Stimulated activated CD4-positive, alpha-beta T cell treated with anti-CD3 and anti-CD28 coated beads, TNF-alpha, amount 100 ng/mL, for 1 hour (primary cell): ENCODE measurements around the gene KRTAP10-10.
"Not testable (repeated sequence)": the region's sequence is repeated elsewhere in the genome, so short reads cannot be mapped to it uniquely, and the experiment has no call there.

Experiments
- DNase-seq, 3 donors: peaks; one replicate each; pipeline ENCODE4 v3.0.0-alpha.2; 2020; ENCODE audit warnings: low read depth in 3 of 3, low spot score in 1 of 3

KRTAP10-10 gene, protein sequence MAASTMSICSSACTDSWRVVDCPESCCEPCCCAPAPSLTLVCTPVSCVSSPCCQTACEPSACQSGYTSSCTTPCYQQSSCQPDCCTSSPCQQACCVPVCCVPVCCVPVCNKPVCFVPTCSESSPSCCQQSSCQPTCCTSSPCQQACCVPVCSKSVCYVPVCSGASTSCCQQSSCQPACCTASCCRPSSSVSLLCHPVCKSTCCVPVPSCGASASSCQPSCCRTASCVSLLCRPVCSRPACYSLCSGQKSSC

DNA sequence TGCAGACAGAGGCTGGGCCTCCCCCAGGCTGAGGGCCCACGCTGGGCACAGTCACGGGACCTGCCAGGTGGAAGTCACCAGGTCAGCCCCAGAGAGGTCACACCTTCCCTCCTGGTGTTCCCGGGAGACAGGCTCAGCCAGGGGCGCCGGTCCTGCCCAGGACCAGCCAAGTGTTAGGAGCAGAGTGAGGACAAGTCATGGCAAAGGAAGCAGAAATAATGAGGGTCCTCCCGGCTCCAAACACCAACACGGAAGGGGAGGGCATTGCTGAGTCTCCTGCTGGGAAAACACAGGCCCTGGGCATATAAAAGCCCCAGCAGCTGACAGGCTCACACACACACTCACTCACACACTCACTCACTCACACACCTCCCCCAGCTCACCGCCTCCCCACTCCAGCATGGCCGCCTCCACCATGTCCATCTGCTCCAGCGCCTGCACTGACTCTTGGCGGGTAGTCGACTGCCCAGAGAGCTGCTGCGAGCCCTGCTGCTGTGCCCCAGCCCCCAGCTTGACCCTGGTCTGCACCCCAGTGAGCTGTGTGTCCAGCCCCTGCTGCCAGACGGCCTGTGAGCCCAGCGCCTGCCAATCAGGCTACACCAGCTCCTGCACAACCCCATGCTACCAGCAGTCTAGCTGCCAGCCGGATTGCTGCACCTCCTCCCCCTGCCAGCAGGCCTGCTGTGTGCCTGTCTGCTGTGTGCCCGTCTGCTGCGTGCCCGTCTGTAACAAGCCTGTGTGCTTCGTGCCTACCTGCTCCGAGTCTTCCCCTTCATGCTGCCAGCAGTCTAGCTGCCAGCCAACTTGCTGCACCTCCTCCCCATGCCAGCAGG is at the start of gene KRTAP10-10:
KRTAP10-10 (plus strand) TSS at position 339 of the 833 bp plus-strand sequence; CDS start at position 401, 62 bp downstream.
- DNase-seq: no peak

DNA sequence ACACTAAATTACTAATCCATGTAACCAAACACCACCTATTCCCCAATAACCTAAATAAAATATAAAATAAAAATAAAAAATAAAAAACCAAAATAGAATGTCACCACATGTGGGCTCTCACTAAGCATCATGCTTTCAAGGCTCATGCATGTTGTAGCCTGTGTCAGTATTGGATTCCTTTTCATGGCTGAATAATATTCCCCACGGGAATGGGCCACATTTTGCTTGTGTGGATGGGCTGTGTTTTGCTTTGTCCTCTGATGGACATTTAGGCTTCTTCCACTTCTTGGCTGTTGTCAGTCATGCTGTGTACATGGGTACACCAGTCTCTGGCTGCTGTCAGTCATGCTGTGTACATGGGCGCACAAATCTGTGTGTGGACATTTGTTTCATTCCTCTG is 48.1 kb upstream of the KRTAP10-10 start:
- DNase-seq: no peak

GRCh38 chr21:44589586-44590305 is 47.4 kb upstream of the KRTAP10-10 start:
- DNase-seq: no peak

DNA sequence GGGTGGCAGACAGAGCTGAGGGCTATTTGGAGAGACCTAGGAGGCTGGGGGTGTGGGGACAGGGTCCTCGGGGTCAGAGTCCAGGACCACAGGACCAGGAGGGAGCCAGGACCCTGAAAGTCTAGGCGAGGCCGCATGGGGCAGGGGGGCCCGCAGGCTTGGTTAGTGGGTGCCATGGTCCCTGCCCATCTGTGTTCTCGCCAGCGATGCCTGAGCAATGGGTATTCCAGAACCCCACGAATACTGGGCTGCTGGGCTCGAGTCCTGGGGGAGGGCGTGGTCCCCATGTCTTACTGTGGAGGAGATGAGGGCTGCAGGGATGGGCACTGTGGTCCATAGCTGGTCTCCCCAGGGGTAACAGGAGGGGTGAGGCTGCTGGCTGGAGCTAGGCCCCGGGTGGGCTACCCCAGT is 46.8 kb upstream of the KRTAP10-10 start:
- no peak for DNase-seq

DNA sequence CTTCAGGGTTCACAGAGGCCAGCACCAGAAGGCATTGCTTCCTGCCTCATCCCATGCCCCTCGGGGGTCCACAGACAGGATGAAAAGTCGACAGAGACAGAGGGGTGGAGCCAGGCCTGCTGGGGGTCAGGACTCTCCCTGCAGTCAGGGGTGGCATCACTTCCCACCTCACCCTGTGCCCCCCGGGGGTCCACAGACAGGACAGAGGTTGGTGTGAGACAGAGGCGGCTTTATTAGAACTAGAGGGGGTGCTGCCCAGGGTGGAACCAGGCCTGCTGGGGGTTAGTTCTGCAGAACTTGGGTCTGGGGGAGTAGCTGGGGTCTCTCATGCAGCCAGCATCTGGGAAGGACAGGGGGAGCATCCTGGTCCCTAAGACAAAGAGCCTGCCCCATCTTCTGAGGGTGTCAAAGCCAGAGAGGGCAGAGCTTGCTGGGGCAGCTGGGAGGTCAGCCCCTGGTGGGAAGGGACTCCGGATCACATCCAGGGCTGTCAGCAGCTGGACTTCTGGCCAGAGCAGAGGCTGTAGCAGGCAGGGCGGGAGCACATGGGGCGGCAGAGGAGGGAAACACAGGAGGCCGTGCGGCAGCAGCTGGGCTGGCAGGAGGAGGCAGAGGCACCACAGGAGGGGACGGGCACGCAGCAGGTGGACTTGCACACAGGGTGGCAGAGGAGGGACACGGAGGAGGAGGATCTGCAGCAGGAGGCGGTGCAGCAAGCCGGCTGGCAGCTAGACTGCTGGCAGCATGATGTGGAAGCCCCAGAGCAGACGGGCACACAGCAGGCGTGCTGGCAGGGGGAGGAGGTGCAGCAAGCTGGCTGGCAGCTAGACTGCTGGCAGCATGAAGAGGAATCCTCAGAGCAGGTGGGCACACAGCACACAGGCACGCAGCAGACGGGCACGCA is 46.0 kb upstream of the KRTAP10-10 start:
- DNase-seq: not testable (repeated sequence)

- DNase-seq: not testable (repeated sequence)
Measured at GRCh38 chr21:44591801-44592130, 45.4 kb upstream of the KRTAP10-10 start.

DNA sequence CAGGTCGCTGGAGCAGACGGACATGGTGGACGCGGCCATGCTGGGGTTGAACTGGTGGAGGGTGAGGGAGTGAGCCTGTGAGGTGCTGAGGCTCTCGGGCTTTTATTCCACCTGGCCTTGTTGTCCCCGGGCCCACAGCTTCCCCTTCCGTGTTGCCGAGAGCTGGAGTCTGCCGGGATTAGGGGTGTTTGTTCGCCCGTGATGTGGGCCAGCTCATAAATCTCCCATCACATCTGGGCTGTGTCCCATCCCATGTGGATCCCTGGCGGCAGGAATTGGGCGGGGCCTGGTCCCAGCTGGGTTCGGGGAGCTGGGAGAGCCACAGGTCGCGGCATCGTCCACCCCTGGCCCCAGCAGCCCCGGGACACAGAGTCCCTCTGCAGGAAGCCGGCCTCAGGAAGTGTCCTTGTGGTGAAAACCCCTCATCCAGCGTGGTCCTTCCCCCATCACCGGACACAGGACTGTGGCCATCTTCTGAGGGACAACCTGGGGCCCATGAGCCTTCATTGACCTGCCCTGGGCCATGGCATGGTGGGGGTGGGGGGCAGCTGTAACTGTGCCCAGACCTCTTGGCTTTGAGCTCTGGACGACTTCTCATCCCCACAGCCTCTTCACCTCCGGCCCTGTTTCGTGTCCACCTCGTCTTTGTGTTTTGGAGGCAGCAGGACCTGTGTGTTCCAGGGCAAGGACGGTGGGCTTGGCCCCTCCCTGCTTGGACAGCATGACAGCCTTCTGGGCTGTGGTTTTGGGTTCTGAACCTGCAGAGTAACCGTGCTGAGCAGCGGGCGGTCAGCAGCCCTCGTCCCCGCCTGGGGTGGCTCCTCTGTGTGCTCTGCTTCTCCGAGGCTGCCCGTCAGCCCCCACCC is 44.5 kb upstream of the KRTAP10-10 start, which contains the start of gene KRTAP10-6:
KRTAP10-6 (minus strand) TSS at position 60 of the 866 bp plus-strand sequence; CDS start at position 39, 21 bp downstream.
- DNase-seq: no peak

DNA sequence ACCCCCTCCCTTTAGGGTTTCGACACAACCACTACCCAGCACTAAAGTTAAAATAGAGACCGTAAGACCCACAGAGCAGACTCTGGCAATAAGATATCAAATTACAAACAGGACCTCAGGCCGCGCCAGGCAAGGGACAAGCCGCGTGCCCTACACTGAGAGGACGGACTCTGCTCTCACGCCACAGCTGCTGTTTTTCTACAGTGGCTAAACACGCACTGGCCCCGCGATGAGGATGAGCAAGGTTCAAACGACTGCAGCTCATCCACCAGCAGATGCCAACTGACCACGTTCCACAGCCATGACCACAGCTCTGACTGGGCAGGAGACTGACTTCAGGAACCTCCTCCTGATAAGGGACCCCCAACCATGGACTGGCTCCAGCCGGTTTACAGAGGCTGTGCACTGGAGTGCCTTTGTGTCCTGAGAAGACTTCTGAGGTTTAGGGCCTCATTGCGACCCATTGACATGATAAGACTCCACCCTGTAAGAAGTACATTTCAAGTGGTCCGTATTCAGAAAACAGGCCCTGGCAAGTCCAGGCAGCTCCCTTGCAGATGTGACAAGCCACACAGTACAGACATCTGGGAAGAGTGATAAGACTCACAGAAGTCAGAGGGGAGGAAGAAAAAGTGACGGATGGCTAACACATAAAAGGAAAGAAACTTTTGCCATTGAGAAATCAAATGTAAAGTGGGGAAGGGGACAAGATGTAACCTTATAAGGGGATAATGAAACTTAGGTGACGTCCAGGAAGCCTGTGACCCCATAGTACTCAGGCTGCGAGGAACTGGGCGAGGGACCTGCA is 43.4 kb upstream of the KRTAP10-10 start:
- no peak for DNase-seq

DNA sequence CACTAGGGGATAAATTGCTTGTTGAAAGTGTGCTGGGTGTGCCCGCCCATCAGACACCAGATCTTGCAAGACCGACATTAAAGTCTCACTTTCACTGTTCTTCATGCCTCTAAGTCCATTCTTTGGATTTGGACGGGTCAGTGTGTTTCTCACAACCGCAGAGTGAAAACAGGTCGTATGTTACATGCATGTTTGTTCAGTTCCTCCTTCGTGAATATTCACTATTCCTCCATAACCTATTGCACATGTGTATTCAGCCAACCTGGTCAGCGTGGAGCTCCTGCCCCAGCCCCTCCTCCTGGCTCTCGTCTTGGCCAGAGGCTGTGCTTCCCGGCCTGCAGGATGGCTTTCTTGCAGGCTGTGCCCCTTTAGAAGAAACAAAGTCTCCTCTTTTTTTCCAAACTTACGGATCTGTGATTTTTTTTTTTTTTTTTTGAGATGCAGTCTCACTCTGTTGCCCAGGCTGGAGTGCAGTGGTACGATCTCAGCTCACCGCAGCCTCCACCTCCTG is 42.7 kb upstream of the KRTAP10-10 start:
- no peak for DNase-seq

DNA sequence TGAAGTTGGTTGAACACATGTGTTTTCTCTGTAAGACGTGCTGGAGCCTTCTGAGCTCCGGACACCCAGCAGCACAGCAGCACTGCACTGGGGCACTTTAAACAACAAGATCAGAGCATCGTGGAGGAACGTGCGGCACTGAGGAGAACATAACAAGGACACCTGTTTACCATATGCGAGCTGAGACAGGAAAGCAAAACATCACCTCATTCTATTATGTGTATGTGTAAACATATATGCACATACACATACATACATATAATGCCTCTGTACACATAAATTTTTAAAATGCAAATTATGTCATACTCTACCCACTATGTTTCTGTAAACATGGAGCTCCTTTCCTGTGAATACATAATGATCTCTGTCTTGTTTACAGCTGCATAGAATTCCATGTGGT is 41.6 kb upstream of the KRTAP10-10 start:
- no peak for DNase-seq

GRCh38 chr21:44596068-44596725 is 41.0 kb upstream of the KRTAP10-10 start:
- no peak for DNase-seq

DNA sequence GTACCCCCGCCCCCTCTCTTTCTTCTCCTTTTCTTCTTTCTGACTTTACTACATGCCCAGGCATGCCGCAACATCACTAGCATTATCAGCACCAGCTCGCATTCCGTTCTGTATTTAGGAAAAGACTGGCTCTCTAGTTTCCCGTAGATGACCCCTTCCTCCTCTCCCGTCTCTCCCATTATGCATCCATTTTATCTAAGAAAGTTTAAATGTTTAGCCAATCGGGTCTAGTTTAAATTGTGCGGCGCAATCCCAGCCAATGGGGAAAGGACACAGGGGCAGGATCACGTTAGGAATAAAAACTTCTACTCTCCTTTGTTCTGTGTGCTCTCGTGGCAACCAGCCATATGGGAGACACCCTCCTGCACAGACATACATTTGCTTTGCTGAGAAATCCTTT is 39.1 kb upstream of the KRTAP10-10 start:
- no peak for DNase-seq

GRCh38 chr21:44599264-44600029 is 37.7 kb upstream of the KRTAP10-10 start:
- no peak for DNase-seq

DNA sequence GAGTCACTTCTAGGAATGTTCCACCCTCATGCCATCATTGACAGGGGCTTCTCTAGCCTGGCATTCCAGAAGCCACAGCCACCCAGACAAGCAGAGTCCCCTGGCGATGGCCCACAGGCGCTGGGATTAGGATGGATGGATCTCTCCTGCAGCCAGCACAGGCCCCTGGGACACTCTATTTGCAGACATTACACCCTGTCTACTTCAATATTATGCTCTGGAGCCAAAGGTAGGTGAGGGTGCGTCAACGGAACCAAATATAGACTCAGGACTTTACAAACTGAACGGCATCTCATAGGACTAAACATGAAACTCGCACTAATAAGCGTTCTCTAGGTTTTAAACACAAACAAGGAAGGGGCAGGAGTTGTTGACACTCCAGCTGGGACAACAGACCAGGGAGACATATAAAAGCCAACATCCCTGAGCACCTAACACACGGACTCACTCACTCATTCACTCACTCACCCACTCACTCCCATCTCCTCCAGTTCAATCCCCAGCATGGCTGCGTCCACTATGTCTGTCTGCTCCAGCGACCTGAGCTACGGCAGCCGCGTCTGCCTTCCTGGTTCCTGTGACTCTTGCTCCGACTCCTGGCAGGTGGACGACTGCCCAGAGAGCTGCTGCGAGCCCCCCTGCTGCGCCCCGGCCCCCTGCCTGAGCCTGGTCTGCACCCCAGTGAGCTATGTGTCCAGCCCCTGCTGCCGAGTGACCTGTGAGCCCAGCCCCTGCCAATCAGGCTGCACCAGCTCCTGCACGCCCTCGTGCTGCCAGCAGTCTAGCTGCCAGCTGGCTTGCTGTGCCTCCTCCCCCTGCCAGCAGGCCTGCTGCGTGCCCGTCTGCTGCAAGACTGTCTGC is 36.8 kb upstream of the KRTAP10-10 start, which contains the start of gene KRTAP10-7:
KRTAP10-7 (plus strand) TSS at position 480 of the 861 bp plus-strand sequence; CDS start at position 505, 25 bp downstream.
- DNase-seq: not testable (repeated sequence)

- DNase-seq: not testable (repeated sequence)
Measured at GRCh38 chr21:44601091-44601490, 36.1 kb upstream of the KRTAP10-10 start.
